ENCODE data around the gene FLNB.
"Not testable (repeated sequence)": the region's sequence is repeated elsewhere in the genome, so short reads cannot be mapped to it uniquely, and the experiment has no call there.

The FLNB gene

GRCh38 chr3:58184309-58184981, 176.2 kb downstream of the FLNB start:
- DNase-seq: no peak

DNA sequence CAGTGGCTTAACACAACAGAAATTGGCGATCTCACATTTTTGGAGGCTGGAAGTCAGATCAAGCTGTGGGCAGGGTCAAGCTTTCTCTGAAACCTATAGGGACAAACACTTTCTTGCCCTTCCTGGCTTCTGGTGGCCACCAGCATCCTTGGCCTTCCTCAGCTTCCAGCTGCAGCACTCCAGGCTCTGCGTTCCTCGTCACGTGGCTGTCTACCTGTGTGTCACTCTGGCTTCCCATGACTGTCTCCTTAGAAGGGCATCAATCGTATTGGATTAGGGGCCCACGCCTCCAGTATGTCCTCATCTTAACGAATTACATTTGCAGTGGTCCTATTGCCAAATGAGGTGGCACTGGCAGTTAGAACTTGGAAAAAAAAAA, 176.7 kb downstream of the FLNB start:
- DNase-seq: no peak

DNA sequence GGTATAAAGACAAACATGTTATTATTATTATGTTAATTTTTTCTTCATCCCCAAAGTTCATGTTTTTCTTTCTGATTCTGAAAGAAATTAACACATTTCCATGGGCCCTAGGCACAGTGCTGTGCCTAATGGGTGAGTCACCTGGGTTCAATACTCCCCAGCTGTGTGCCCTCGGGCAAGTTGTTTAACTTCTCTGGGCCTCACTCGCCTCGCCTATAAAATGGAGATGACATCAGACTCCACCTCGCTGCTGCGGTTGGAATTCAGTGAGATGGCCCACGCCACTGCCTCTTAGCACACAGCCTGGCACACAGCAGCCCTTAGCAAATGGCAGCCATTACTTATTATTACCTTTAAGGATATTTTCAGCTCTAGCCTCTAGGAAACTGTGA, 179.9 kb downstream of the FLNB start:
- no peak for DNase-seq

DNA sequence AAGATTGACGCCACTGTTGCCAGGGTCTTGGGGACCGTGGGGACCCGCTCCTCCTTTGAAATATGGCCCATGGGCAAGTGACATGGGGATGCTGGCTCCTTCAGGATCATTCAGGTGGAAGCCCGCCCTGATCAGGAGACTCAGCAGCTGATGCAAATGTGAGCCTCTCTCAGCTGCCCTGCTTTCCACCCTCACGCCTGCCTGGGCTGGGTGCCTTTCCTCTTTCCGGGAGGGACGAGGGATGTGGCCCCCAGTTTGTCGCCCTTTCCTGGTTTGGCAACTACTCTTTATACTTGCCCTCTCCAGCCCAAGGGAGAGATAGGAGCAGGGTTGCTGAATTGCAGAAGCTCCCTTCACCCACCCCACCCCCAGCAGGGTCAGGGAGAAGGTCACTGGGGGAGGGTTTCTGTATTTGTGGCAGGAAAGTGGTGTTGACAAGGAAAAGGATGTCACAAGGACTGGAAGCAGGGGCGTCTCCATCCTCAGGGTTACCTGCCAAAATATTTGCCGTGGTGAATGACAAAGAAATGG, 180.8 kb downstream of the FLNB start:
- DNase-seq: no peak

DNA sequence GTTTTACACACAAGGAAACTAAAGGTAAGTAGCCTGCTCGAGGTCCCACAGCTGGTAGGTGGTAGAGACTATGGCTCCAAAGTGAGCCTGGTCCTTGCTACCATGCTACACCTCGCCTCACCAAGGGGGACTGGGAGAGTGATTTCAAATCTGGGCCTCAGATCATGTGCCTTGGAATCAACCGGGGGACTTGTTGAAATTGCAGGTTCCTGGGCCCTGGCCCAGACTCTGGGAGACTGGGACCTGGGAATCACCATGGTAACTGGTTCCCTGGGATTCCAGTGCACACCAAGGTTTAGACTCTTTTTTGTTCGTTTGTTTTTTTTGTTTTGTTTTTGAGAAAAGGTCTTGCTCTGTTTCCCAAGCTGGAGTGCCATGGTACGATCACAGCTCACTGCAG, 181.5 kb downstream of the FLNB start:
- no peak for DNase-seq

DNA sequence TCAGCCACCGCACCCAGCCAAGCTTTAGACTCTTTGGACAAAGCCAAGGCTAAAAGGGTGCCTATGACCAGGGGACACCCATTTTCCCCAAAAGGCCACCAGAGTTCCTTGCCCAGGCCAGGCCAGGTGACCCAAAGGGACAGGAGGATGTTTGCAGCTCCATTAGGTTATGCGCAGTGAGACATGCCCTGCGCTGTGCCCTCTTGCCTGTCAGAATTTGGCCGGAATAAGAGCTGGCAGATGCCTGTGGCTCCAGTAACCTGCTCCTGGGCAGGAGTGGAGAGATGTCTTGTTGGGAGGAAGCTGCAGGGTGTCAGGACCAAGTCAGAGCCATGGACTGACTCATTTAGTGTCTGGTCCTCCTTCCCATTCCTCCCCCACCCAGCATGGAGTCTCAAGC, 182.1 kb downstream of the FLNB start:
- DNase-seq: no peak

DNA sequence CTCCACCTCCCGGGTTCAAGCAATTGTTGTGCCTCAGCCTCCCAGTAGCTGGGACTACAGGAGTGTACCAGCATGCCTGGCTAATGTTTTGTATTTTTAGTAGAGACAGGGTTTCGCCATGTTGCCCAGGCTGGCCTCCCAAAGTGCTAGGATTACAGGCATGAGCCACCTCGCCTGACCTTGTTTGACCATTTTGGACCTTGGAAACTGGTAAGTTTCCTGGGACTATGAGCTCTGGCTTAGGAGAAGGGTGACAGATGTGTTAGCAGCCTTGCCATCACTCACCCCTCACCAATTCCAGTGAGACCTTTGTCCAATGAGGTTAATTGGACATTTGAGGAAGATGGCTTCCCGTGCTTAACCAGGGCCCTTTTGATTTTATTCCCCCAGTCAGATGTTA, 182.7 kb downstream of the FLNB start:
- no peak for DNase-seq

DNA sequence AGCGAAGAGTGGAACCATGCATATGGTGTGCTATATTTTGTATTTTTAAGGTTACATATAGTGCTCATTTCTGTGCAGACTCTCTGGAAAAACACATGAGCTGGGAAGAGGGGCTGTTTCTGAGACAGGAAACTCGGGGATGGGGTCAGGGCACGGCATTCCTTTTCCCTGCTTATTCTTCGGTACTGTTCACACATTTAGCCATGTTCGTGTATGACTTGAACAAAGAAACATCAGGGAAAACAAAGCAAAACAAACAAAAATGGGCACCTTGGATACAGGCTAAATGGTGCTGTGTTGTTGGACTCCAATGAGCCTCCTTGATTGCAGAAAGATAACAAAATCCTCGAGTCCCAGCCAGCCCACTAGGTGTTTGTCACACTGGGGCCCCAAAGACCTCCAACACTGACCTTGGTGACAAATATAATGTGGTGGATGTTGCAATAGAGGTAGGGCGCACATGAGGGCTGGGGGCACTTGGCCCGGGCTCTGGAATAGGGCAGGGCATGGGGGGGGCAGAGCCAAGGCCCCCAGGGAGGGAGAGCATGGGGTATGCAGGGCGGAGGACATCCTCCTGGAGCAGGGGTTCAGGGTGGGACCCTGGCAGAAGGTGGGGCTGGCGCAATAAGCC, 183.3 kb downstream of the FLNB start:
- DNase-seq: no peak

GRCh38 chr3:58192069-58192468, 183.8 kb downstream of the FLNB start:
- DNase-seq: no peak

DNA sequence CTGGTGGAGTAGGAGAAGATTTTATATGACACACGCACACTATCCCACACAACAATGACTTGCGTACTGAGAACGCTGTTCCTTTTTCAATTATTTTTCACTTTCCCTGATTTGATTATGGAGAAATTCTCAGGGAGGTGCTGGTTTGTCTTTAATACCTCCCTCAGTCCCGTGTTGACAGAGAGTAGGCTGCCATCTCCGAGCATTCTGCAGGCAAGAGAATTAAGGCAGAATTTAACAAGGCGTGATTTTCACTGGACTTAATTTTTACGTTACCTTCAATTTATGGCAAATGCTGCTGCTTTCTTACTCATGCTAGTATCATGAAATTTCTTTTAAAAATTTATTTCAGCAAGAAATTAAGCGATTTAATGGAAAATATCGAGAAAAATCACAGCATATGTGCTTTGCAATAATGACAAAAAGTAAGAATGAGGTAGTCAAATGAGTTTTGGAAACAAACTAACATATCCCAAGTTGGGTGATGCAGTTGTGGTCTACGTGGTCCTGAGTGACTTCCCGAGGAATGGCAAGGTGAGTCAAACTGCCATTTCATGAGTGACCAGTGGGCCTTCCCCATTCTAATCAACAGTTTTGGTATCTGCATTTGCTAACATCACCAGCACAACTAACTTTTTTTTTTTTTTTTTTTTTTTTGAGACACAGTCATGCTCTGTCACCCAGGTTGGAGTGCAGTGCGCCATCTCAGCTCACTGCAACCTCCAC, 185.6 kb downstream of the FLNB start:
- no peak for DNase-seq

DNA sequence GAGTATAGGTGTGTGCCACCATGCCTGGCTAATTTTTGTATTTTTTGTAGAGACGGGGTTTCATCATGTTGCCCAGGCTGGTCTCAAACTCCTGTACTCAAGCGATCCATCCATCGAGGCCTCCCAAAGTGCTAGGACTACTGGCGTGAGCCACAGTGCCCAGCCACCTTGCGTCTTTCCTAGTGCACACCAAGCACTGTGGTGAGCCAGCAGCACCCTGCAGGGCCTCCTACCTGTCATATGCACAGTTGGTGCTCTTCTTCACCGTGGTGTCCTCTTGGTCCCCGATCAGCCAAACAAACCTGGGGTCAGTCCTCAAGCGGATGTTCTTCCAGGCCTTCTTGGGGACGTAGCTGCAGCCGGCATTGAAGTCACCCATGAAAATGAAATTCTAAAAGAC, 189.4 kb downstream of the FLNB start:
- no peak for DNase-seq

DNA sequence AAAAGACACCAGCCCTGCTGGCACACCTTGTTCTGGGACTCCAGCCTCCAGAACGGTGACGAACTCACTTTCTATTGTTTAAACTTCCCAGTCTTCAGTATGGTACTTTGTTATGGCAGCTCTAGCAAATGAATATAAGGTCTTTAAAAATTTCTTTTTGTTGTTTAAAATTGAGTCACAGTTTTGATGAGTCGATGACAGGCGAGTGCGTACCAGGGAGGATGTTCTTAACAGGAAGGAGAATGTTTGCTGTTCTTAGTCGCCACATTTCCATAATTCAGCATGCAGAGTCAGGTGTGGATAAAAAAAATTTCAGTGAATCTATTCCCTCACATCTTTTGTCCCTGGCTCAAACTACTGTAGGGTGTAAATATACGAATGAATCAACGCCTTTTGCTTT, 190.1 kb downstream of the FLNB start:
- no peak for DNase-seq

- DNase-seq: no peak
These were observed 190.6 kb downstream of the FLNB start for GRCh38 chr3:58198804-58199203.

DNA sequence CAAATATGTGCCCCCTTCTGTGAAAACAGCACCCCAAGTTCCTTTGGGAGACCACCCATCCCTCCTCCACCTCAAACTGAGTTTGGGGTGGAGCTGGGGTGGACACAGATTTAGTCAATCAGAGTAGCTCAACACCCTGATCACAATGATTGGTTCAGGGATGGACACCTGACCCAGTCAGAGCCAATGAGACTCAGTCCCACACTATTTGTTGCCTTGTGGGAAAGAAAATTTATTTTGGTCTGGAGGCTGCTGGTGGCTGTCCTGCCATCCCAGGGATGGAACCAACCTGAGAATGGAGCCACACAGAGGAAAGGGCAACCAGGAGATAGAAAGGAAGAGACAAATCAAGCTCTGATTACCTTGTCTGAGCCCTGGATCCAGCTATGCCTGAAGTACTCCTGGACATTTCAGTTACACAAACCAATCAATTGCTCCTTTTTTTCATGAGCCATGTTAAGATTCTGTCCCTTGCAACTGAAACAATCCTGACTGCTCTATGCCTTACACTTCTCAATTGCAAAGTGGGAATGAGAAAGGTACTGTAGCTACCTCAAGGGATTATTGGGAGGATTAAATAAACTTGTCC, 192.0 kb downstream of the FLNB start:
- DNase-seq: no peak

DNA sequence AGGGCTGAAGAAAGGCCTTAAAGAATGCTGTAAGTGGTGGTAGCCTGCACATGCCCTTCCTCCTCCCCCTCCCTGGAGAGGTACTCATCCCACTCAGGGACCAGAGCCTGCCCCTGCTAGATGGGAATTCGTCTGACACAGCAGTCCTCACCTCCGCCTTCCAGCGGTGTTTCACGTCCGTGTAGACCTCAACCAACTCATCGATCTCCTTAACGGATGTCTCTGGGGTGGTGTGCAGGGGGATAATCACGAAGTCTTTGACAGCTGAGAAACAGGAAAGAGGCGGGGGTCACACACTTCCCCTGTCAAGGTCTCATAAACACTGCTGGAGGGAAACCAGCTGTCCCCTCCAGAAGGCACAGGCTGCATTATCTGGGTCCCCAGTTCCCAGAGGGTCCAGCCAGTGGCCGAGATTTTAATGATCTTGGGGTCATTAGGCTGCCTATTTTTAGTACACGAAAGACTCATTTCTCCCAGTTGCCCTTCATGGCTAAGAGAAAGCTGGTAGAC, 192.7 kb downstream of the FLNB start:
- no peak for DNase-seq

GRCh38 chr3:58201451-58201850, 193.2 kb downstream of the FLNB start:
- not testable (repeated sequence) for DNase-seq

- DNase-seq: no peak
These were observed 194.7 kb downstream of the FLNB start for GRCh38 chr3:58202917-58203360.

GRCh38 chr3:58203541-58203940, 195.3 kb downstream of the FLNB start:
- no peak for DNase-seq

GRCh38 chr3:58204720-58205119, 196.5 kb downstream of the FLNB start:
- no peak for DNase-seq

GRCh38 chr3:58205981-58206380, 197.8 kb downstream of the FLNB start:
- no peak for DNase-seq

GRCh38 chr3:58206406-58207011, 198.3 kb downstream of the FLNB start:
- peak; percentile 60 to 69 for DNase-seq

- no peak for DNase-seq
These were observed 199.7 kb downstream of the FLNB start for GRCh38 chr3:58207954-58208353.

GRCh38 chr3:58209933-58210332, 201.7 kb downstream of the FLNB start:
- no peak for DNase-seq
